Peyer's patch (tissue), 4 donors: ENCODE measurements around the gene TMEM8B.

Experiments used
- POLR2A ChIP-seq, 2 donors: fragments of 450-650 bp; IDR thresholded peaks; one replicate each; pipeline ENCODE4 v1.5.1; 2017; ENCODE audit warnings: antibody characterized with exemption in 2 of 2, mild to moderate bottlenecking in 2 of 2, moderate library complexity in 2 of 2
- TF ChIP-seq, protein P1 (sequence below), 6 experiments: fragments of 450-650 bp in 4 of 6; fragments of 200-600 bp in 2 of 6; sonication (generic) in 1 of 6; IDR thresholded peaks; one replicate each; pipeline ENCODE4 v1.5.1; 2017 to 2019; ENCODE audit warnings: antibody characterized with exemption in 6 of 6, mild to moderate bottlenecking in 3 of 6, moderate library complexity in 1 of 6

- TF ChIP-seq, protein P1, sequence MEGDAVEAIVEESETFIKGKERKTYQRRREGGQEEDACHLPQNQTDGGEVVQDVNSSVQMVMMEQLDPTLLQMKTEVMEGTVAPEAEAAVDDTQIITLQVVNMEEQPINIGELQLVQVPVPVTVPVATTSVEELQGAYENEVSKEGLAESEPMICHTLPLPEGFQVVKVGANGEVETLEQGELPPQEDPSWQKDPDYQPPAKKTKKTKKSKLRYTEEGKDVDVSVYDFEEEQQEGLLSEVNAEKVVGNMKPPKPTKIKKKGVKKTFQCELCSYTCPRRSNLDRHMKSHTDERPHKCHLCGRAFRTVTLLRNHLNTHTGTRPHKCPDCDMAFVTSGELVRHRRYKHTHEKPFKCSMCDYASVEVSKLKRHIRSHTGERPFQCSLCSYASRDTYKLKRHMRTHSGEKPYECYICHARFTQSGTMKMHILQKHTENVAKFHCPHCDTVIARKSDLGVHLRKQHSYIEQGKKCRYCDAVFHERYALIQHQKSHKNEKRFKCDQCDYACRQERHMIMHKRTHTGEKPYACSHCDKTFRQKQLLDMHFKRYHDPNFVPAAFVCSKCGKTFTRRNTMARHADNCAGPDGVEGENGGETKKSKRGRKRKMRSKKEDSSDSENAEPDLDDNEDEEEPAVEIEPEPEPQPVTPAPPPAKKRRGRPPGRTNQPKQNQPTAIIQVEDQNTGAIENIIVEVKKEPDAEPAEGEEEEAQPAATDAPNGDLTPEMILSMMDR (IDR thresholded peaks at IDR 0.05) = no peak
- no peak for TF ChIP-seq POLR2A (IDR thresholded peaks at IDR 0.05)
Measured at GRCh38 chr9:35862328-35862727, 33.3 kb downstream of the TMEM8B start.
